Smooth muscle cell (in vitro differentiated cells): ENCODE results near the gene STAT6. TPM values are rescaled to one million over a fixed set of nuclear protein-coding genes. Genes with fewer than 3 reads are reported as not detected.
A peak's percentile ranks its signal among the peaks of the same experiment; 100 is the strongest.

Source experiments
- DNase-seq: peaks from one replicate; lab custom pipeline; 2025; ENCODE audit not compliant: unreplicated experiment; lab: John Stamatoyannopoulos, UW
- H2AFZ ChIP-seq: fragments of 200-600 bp; sonication (generic); 2 replicates; pipeline ENCODE4 v1.6.0; 2016; ENCODE audit warnings: antibody characterized with exemption, low read depth, mild to moderate bottlenecking
- H3F3A ChIP-seq: fragments of 200-600 bp; sonication (generic); 2 replicates; pipeline ENCODE4 v1.6.0; 2017; ENCODE audit warnings: antibody characterized with exemption, low read depth
- H3K27ac ChIP-seq: fragments of 200-600 bp; sonication (generic); 2 replicates; pipeline ENCODE4 v1.5.1; 2016; ENCODE audit warnings: low read depth, mild to moderate bottlenecking
- H3K27me3 ChIP-seq: fragments of 200-600 bp; sonication (generic); 2 replicates; pipeline ENCODE4 v1.6.1; 2016; ENCODE audit warnings: low read depth, mild to moderate bottlenecking
- H3K36me3 ChIP-seq: fragments of 200-600 bp; sonication (generic); 2 replicates; pipeline ENCODE4 v1.5.1; 2016; ENCODE audit warnings: low read depth
- H3K4me1 ChIP-seq: fragments of 200-600 bp; sonication (generic); 2 replicates; pipeline ENCODE4 v1.5.1; 2016; ENCODE audit warnings: low read depth
- H3K4me2 ChIP-seq: fragments of 200-600 bp; sonication (generic); 2 replicates; pipeline ENCODE4 v1.6.0; 2016; ENCODE audit warnings: mild to moderate bottlenecking
- H3K4me3 ChIP-seq: fragments of 200-600 bp; sonication (generic); 2 replicates; pipeline ENCODE4 v1.5.1; 2016; ENCODE audit warnings: mild to moderate bottlenecking
- H3K79me2 ChIP-seq: fragments of 200-600 bp; sonication (generic); 2 replicates; pipeline ENCODE4 v1.6.0; 2016; ENCODE audit warnings: low read depth, mild to moderate bottlenecking
- H3K9ac ChIP-seq: fragments of 200-600 bp; sonication (generic); 2 replicates; pipeline ENCODE4 v1.6.0; 2016; ENCODE audit warnings: low read depth
- H3K9me3 ChIP-seq: fragments of 200-600 bp; sonication (generic); replicated peaks from 2 replicates; pipeline ENCODE4 v1.5.1; 2016; ENCODE audit warnings: low read depth
- H4K20me1 ChIP-seq: fragments of 200-600 bp; sonication (generic); 2 replicates; pipeline ENCODE4 v1.6.0; 2016; ENCODE audit warnings: low read depth
- WGBS: methylation state at CpG from one replicate; pipeline ENCODE4 v1.1.7; 2016; ENCODE audit warnings: low lambda C conversion rate; 5-methylcytosine and 5-hydroxymethylcytosine counted together
- polyA plus RNA-seq: library from polyadenylated mRNA; unstranded; fragments of >200 nt; fragmentation: Nextera tagmentation; extraction: Ambion mirVana; gene quantifications from 2 replicates; pipeline ENCODE4 v1.2.1, GENCODE V29; 2016
- total RNA-seq: library from RNA; depleted of rRNA; stranded (reverse); fragments of >200 nt; gene quantifications from 2 replicates; pipeline ENCODE4 v1.2.3, GENCODE V29; 2014
- TF ChIP-seq, protein P1 (sequence below): fragments of 200-600 bp; sonication (generic); IDR thresholded peaks from 2 replicates; pipeline ENCODE4 v1.5.1; 2017; ENCODE audit warnings: borderline replicate concordance, mild to moderate bottlenecking, antibody characterized with exemption; ENCODE audit not compliant: insufficient read depth, poor library complexity, severe bottlenecking

STAT6 gene
- total and polyA plus RNA-seq, 2 experiments from 2014 or later, result 38.7 to 39.1 TPM

DNA sequence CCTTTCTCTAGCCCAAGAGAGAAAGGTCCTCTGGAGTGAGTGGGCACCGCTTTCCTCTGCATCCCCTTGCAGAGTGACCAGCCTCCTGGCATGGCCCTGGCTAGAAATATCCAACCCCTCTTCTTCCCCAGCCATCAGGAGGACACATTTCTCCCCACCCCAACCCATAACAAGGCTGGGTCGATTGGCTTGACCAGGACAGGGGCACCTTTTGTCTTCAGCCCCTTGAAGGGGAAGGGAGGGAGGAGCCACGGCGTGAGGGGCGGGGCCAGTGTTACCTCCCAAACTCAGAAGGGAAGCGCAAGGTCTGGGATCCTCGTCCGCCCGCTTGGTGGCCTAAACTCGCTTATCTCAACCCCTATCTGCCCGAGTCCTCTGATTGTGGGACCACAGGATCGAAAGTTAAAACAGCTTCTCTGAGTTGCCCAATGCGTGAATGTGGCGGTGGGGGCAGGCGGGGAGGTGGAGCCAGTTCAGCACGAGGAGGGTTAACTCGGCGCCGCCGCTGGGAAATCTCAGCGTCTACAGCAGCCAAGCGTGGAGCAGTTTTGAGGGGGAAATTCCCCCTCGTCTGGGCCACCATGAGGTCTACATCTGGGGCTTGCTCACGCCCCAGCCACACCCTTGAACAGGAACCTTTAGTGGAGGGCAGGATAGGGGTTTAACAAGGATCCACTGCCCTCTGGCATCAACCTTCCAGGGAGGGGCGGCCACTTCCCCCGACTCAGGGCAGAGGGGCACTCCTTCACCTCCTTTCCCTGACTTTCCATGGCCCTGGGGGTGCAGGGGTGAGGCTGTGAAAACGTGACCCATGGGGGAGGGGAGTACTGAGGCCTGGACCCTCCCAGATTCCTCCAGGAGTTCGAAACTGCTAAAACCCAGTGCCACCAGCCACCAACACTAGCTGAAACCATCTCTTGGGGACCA is 795 bp downstream of the STAT6 start:
- DNase-seq, result peak; percentile 40
- no peaks in the 10 kb centered on the region for H3K36me3 ChIP-seq
- H3K4me3 ChIP-seq, result peak overlapping the region; percentile 65
- H3K27me3 ChIP-seq, result no peaks in the 10 kb centered on the region
- H4K20me1 ChIP-seq, result peaks cover 27% of the 10 kb centered on the region
- peak overlapping the region; percentile 94 for H3K9ac ChIP-seq
- 4% methylated on average over 26 of the region's 28 CpGs for WGBS
- H3K4me2 ChIP-seq, result peak overlapping the region; percentile 93
- peaks cover 28% of the 10 kb centered on the region for H3K4me1 ChIP-seq
- no peak overlapping the region for H2AFZ ChIP-seq
- TF ChIP-seq, protein P1, sequence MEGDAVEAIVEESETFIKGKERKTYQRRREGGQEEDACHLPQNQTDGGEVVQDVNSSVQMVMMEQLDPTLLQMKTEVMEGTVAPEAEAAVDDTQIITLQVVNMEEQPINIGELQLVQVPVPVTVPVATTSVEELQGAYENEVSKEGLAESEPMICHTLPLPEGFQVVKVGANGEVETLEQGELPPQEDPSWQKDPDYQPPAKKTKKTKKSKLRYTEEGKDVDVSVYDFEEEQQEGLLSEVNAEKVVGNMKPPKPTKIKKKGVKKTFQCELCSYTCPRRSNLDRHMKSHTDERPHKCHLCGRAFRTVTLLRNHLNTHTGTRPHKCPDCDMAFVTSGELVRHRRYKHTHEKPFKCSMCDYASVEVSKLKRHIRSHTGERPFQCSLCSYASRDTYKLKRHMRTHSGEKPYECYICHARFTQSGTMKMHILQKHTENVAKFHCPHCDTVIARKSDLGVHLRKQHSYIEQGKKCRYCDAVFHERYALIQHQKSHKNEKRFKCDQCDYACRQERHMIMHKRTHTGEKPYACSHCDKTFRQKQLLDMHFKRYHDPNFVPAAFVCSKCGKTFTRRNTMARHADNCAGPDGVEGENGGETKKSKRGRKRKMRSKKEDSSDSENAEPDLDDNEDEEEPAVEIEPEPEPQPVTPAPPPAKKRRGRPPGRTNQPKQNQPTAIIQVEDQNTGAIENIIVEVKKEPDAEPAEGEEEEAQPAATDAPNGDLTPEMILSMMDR, result no peak
- H3F3A ChIP-seq, result peaks cover 16% of the 10 kb centered on the region
- no peaks in the 10 kb centered on the region for H3K9me3 ChIP-seq
- peak overlapping the region; percentile 98 for H3K27ac ChIP-seq
- peaks cover 18% of the 10 kb centered on the region for H3K79me2 ChIP-seq

DNA sequence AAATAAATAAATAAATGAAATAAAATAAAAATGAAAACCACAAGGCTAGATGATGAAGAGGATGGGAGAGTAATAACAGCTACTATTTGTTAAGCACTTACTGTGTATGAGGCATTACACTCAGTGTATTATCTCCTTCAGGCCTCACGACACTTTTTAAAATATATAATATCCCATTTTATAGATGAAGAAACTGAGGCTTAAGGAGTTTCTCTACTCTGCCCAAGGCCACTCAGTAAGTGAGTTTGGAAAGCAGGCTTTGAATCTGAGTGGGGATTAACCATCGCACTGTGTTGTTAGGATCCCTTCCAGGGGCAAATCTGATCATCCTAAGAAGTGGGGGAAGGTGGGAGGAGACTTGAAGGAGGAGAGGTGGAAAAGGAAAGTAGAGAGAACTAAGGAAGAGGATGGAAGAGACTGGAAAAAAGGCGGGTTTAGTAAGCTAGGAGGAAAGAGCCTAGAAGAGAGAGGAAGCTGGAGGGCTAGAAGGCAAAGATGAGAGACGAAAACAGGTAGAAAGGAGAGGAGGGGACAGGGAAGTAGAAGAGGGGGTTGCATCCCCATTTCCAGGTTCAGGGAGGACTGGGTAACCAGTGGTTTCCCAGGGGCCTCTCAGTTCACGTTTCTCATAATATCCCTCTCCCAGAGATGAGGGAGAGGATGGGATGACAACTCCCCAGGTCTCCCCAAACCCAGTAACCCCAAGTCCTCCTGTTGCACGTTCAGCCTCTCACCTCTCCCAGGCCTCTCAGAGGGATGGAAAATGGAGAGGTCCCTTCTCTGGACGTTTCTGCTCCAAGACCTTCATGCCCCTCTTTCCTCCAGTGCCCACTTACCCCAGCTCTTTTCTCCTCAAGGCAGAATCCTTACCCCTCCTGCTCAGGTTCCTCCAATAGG is 1.7 kb downstream of the STAT6 start:
- Histone ChIP-seq H3K79me2 (peaks cover 18% of the 10 kb centered on the region), H3K27me3 (no peaks in the 10 kb centered on the region), H3K9me3 (no peaks in the 10 kb centered on the region), H3K9ac (peak overlapping the region; percentile 94), H3K4me3 (peak overlapping the region; percentile 65), H3K4me2 (peak overlapping the region; percentile 93), H3K4me1 (peaks cover 28% of the 10 kb centered on the region), H3K27ac (peak overlapping the region; percentile 98), H3K36me3 (no peaks in the 10 kb centered on the region), H3F3A (peaks cover 16% of the 10 kb centered on the region), H4K20me1 (peaks cover 27% of the 10 kb centered on the region), H2AFZ (no peak overlapping the region)
- WGBS, result 74% methylated on average over 7 of the region's 7 CpGs
- no peak for DNase-seq
- TF ChIP-seq, protein P1, result no peak

DNA sequence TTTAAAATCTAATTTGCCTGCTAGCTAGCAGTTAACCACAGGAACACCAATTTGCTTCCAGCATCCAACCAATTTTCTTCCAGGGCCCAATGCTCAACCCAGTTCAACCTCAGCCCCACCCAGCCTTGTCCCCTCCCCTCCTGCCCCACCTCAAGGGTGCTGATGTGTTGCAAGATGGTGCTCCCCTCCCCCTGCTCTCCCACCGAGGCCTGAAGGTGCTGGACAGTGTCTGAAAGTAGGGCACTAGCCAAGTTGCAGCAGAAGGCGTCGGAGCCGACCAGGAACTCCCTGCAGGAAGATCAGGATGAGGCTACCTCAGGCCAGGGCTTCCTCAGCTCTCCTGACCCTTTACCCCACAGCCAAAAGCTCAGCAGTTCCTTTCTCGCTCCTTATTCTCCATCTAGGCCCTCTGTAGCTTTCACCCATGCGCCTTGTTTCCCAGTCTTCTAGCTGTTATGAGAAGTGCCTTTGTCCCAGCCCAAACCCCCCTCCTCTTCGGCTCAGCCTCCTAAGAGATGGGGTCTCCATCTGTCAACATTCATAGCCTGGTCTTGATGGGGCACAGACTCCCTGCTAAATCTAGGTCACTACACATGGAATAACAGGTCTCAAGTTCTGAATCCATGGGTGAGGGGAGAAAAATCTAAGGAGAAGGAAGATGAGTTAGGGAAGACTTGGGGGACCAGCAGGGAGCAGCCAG is 3.6 kb downstream of the STAT6 start:
- Histone ChIP-seq H3K4me1 (peaks cover 28% of the 10 kb centered on the region), H4K20me1 (peaks cover 27% of the 10 kb centered on the region), H3K27ac (no peak overlapping the region), H3K9me3 (no peaks in the 10 kb centered on the region), H3F3A (peaks cover 13% of the 10 kb centered on the region), H3K79me2 (peaks cover 18% of the 10 kb centered on the region), H3K9ac (no peak overlapping the region), H3K36me3 (no peaks in the 10 kb centered on the region), H2AFZ (no peak overlapping the region), H3K4me2 (no peak overlapping the region), H3K4me3 (no peak overlapping the region), H3K27me3 (no peaks in the 10 kb centered on the region)
- no peak for DNase-seq
- TF ChIP-seq, protein P1, result no peak
- 81% methylated on average over 7 of the region's 7 CpGs for WGBS
